ENCODE data around the gene MAN1C1. TPM values are rescaled to one million over a fixed set of nuclear protein-coding genes. Genes with fewer than 3 reads are reported as not detected.

The MAN1C1 gene
- total RNA-seq, 1 donor from 2014 or later = 29.1 TPM

DNA sequence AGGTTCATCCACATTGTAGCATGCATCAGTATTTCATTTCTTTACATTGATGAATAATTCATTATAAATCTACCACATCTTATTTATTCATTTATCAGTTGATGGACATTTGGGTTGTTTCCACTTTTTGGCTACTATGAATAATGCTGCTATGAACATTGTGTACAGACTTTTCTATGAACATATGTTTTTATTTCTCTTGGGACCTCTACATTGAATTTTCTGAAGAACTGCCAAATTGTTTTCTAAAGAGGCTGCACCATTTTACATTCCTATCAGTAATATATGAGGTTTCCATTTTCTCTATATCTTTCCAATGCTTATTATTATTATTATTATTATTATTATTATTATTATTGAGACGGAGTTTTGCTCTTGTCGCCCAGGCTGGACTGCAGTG, 102.1 kb downstream of the MAN1C1 start:
- Mint-ChIP-seq H3K27ac (ENCODE audit: unreplicated experiment) (no peak overlapping the region), H3K27me3 (ENCODE audit: unreplicated experiment) (no peaks in the 10 kb centered on the region), H3K9me3 (ENCODE audit: unreplicated experiment) (no peaks in the 10 kb centered on the region), H3K4me3 (ENCODE audit: unreplicated experiment) (no peak overlapping the region), H3K36me3 (ENCODE audit: low read depth, unreplicated experiment) (no peaks in the 10 kb centered on the region), H3K4me1 (ENCODE audit: unreplicated experiment) (peaks cover 24% of the 10 kb centered on the region)
- TF ChIP-seq, protein P1, sequence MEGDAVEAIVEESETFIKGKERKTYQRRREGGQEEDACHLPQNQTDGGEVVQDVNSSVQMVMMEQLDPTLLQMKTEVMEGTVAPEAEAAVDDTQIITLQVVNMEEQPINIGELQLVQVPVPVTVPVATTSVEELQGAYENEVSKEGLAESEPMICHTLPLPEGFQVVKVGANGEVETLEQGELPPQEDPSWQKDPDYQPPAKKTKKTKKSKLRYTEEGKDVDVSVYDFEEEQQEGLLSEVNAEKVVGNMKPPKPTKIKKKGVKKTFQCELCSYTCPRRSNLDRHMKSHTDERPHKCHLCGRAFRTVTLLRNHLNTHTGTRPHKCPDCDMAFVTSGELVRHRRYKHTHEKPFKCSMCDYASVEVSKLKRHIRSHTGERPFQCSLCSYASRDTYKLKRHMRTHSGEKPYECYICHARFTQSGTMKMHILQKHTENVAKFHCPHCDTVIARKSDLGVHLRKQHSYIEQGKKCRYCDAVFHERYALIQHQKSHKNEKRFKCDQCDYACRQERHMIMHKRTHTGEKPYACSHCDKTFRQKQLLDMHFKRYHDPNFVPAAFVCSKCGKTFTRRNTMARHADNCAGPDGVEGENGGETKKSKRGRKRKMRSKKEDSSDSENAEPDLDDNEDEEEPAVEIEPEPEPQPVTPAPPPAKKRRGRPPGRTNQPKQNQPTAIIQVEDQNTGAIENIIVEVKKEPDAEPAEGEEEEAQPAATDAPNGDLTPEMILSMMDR (IDR thresholded peaks at IDR 0.05; ENCODE audit: unreplicated experiment) = no peak
- no peak for DNase-seq (ENCODE audit: low spot score)

DNA sequence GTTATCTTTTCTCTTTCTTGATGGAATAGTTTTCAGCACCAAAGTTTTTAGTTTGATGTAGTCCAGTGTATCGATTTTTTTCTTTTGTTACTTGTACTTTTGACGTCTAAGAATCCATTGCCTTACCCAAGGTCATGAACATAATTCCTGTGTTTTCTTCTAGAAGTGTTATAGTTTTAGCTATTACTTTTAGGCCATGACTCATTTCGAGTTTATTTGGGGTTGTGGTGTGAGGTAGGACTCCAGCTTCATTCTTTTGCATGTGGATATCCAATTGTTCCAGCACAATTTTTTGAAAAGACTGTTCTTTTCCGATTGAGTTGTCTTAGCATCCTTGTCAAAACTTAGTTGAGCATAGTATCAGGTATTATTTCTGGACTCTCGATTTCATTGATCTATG, 104.0 kb downstream of the MAN1C1 start:
- no peak for DNase-seq (ENCODE audit: low spot score)
- Mint-ChIP-seq H3K27ac (ENCODE audit: unreplicated experiment) (no peak overlapping the region), H3K4me1 (ENCODE audit: unreplicated experiment) (peaks cover 24% of the 10 kb centered on the region)

DNA sequence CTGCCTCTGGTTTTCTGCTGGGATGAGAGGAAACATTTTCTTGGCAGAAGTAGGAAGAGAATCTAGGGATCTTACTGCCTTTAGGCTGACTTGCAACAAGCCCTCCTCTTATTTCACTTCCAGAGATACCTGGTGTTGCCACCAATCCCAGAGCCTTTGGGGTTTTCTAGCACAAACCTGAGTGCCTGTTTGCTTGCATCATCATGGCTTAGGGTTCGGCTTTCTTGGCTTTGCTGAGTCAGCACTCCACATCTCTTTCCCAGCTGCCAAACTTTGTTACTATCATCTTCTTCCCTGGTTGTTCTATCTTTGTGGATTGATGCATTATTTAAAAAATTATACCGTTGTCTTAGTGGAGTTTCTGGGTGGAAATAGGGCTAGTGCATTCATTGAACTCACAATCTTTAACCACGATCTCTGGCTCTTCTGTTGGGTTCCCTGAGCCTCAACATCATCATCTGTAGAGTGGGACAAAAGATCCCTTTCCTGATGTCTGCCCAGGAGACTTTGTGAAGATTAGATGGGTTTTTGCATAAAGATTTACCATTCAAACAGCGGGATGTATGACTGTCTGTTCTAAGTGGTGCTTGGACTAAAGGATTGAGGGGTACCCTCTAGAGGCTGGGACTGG, 106.8 kb downstream of the MAN1C1 start:
- TF ChIP-seq, protein P1 (IDR thresholded peaks at IDR 0.05; ENCODE audit: unreplicated experiment) = no peak

More for the DNA sequence above, 104.0 kb downstream of the MAN1C1 start:
- Mint-ChIP-seq H3K27me3 (ENCODE audit: unreplicated experiment) (no peaks in the 10 kb centered on the region), H3K9me3 (ENCODE audit: unreplicated experiment) (no peaks in the 10 kb centered on the region), H3K4me3 (ENCODE audit: unreplicated experiment) (no peak overlapping the region), H3K36me3 (ENCODE audit: low read depth, unreplicated experiment) (no peaks in the 10 kb centered on the region)
- TF ChIP-seq, protein P1 (IDR thresholded peaks at IDR 0.05; ENCODE audit: unreplicated experiment) = no peak

DNA sequence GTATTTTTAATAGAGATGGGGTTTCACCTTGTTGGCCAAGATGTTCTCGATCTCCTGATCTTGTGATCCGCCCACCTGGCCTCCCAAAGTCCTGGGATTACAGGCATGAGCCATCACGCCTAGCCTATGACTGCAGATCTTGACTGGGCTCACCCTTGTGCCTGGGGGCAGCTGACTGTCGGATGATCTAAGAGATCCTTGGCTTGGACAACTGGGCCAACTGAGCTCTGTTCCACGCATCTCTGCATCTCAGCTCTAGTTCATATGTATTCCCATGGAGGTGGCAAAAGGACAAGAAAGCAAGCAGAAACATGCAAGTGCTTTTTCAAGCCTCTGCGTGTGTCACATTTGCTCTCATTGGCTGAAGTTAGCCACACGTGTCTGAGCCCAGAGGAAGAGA, 107.6 kb downstream of the MAN1C1 start:
- no peak overlapping the region for H3K4me3 Mint-ChIP-seq (ENCODE audit: unreplicated experiment)
- peaks cover 3% of the 10 kb centered on the region for H3K36me3 Mint-ChIP-seq (ENCODE audit: low read depth, unreplicated experiment)
- TF ChIP-seq, protein P1 (IDR thresholded peaks at IDR 0.05; ENCODE audit: unreplicated experiment) = no peak
- no peak for DNase-seq (ENCODE audit: low spot score)
- peaks cover 43% of the 10 kb centered on the region for H3K4me1 Mint-ChIP-seq (ENCODE audit: unreplicated experiment)
- no peaks in the 10 kb centered on the region for H3K9me3 Mint-ChIP-seq (ENCODE audit: unreplicated experiment)
- no peak overlapping the region for H3K27ac Mint-ChIP-seq (ENCODE audit: unreplicated experiment)
- peaks cover 3% of the 10 kb centered on the region for H3K27me3 Mint-ChIP-seq (ENCODE audit: unreplicated experiment)

More for the DNA sequence above, 106.8 kb downstream of the MAN1C1 start:
- DNase-seq (ENCODE audit: low spot score) = no peak
- H3K4me3 Mint-ChIP-seq (ENCODE audit: unreplicated experiment) = no peak overlapping the region
- H3K4me1 Mint-ChIP-seq (ENCODE audit: unreplicated experiment) = peaks cover 38% of the 10 kb centered on the region
- no peak overlapping the region for H3K27ac Mint-ChIP-seq (ENCODE audit: unreplicated experiment)
- H3K9me3 Mint-ChIP-seq (ENCODE audit: unreplicated experiment) = no peaks in the 10 kb centered on the region
- H3K27me3 Mint-ChIP-seq (ENCODE audit: unreplicated experiment) = peaks cover 3% of the 10 kb centered on the region
- peaks cover 3% of the 10 kb centered on the region for H3K36me3 Mint-ChIP-seq (ENCODE audit: low read depth, unreplicated experiment)

DNA sequence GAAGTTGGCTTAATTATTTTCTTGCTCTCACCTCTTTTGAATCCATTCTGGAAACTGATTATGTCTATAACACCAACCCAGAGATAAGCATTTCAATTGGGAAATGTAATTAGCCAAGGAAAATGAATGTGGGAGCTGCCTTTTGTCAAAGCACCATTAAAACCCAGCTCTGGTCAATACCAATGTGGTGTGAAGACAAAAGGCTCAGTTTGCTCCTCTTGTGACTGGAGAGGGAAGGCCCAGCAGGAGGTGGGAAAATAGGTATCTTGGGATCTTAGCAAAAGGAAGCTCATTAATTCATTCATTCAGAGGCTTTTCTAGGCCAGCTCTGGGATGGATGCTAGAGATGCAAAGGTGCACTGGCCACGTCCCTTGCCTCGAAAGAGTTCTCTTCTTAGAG, 108.4 kb downstream of the MAN1C1 start:
- peaks cover 49% of the 10 kb centered on the region for H3K4me1 Mint-ChIP-seq (ENCODE audit: unreplicated experiment)
- H3K27me3 Mint-ChIP-seq (ENCODE audit: unreplicated experiment) = peaks cover 3% of the 10 kb centered on the region
- no peak overlapping the region for H3K27ac Mint-ChIP-seq (ENCODE audit: unreplicated experiment)
- H3K36me3 Mint-ChIP-seq (ENCODE audit: low read depth, unreplicated experiment) = peaks cover 3% of the 10 kb centered on the region
- no peak overlapping the region for H3K4me3 Mint-ChIP-seq (ENCODE audit: unreplicated experiment)
- TF ChIP-seq, protein P1 (IDR thresholded peaks at IDR 0.05; ENCODE audit: unreplicated experiment) = no peak
- no peak for DNase-seq (ENCODE audit: low spot score)
- no peaks in the 10 kb centered on the region for H3K9me3 Mint-ChIP-seq (ENCODE audit: unreplicated experiment)

Measured in endothelial cell (in vitro differentiated cells).